ENCODE data around the gene TOP3B.

The TOP3B gene

GRCh38 chr22:21971858-21972275 lies 10.7 kb downstream of the TOP3B start:
- no peak overlapping the region for H3K27ac ChIP-seq
- H3K27me3 ChIP-seq (replicated peaks): no peaks in the 10 kb centered on the region
- no peak for TF ChIP-seq CTCF (IDR thresholded peaks at IDR 0.05; ENCODE audit: low read depth, low read length, missing control alignments)
- peaks cover 83% of the 10 kb centered on the region for H3K36me3 ChIP-seq (replicated peaks)
- H3K4me3 ChIP-seq (ENCODE audit: low read depth, low read length): no peak overlapping the region
- in situ Hi-C loops (cut with HindIII; ENCODE audit: low pct_ligation_motif_present, low sequenced_read_pairs): no loop called here
- no peak for DNase-seq

GRCh38 chr22:21970800-21971617 lies 11.6 kb downstream of the TOP3B start:
- no peak for TF ChIP-seq CTCF (IDR thresholded peaks at IDR 0.05; ENCODE audit: low read depth, low read length, missing control alignments)
- H3K4me3 ChIP-seq (ENCODE audit: low read depth, low read length): no peak overlapping the region
- no peaks in the 10 kb centered on the region for H3K27me3 ChIP-seq (replicated peaks)
- no peak overlapping the region for H3K27ac ChIP-seq
- DNase-seq: no peak
- in situ Hi-C loops (cut with HindIII; ENCODE audit: low pct_ligation_motif_present, low sequenced_read_pairs): no loop called here
- peaks cover 90% of the 10 kb centered on the region for H3K36me3 ChIP-seq (replicated peaks)

GRCh38 chr22:21970037-21970799 lies 12.4 kb downstream of the TOP3B start:
- H3K4me3 ChIP-seq (ENCODE audit: low read depth, low read length): no peak overlapping the region
- TF ChIP-seq CTCF (IDR thresholded peaks at IDR 0.05; ENCODE audit: low read depth, low read length, missing control alignments): no peak
- H3K36me3 ChIP-seq (replicated peaks): peaks cover 92% of the 10 kb centered on the region
- DNase-seq: no peak
- H3K27ac ChIP-seq: no peak overlapping the region
- H3K27me3 ChIP-seq (replicated peaks): no peaks in the 10 kb centered on the region
- in situ Hi-C loops (cut with HindIII; ENCODE audit: low pct_ligation_motif_present, low sequenced_read_pairs): no loop called here

GRCh38 chr22:21968452-21969129 lies 14.0 kb downstream of the TOP3B start:
- in situ Hi-C loops (cut with HindIII; ENCODE audit: low pct_ligation_motif_present, low sequenced_read_pairs): no loop called here
- DNase-seq: no peak

More at GRCh38 chr22:21968452-21969129, 14.0 kb downstream of the TOP3B start:
- Histone ChIP-seq H3K27me3 (replicated peaks) (no peaks in the 10 kb centered on the region), H3K4me3 (ENCODE audit: low read depth, low read length) (no peak overlapping the region), H3K36me3 (replicated peaks) (peaks cover 92% of the 10 kb centered on the region), H3K27ac (no peak overlapping the region)
- no peak for TF ChIP-seq CTCF (IDR thresholded peaks at IDR 0.05; ENCODE audit: low read depth, low read length, missing control alignments)
